Stimulated activated CD4-positive, alpha-beta T cell treated with anti-CD3 and anti-CD28 coated beads, Interleukin-12 subunit alpha, Interleukin-12 subunit beta, amount 100 ng/mL, for 24 hours (primary cell): ENCODE results near the gene AGER.
"Not testable (repeated sequence)": the region's sequence is repeated elsewhere in the genome, so short reads cannot be mapped to it uniquely, and the experiment has no call there.

Source experiments
- DNase-seq, 2 experiments: peaks; one replicate each; pipeline ENCODE4 v3.0.0-alpha.2; 2020; ENCODE audit warnings: low read depth in 2 of 2

The AGER gene

DNA sequence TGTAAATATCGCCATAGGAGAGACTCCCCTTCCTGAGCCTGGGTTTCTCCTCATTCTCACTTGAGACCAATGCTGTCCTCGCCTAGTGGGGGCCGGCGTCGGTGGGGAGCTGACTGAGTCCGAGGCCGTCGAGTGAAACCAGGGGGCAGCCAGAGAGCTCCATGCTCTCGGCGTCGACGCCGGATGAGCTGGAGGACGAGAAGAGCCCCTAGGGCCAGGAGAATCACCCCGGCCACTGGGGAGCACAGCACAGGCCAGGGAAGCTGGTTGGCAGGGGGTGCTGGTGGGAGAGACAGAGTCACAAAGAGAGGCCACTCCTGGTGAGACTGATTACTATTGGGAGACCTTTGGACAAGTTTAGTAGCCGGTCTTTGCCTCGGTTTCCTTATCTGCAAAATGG, 14.8 kb upstream of the AGER start:
- DNase-seq = no peak

DNA sequence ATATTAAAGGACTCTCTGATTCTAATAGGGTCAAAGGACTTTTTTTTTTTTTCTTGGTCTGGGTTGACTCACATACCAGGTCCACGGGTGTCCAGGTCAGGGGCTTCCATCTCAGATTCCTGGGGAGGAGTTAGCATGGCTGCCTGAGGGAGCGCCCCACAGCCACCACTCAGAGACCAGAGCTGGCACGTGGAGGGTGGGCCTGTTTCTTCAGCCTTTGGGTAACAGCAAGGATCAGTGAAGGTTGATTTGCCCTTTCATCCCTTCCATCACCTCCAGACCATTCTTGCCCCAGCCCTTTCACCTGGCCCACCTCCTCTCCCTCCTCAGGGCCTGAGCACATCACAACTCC, 14.3 kb upstream of the AGER start:
- no peak for DNase-seq

DNA sequence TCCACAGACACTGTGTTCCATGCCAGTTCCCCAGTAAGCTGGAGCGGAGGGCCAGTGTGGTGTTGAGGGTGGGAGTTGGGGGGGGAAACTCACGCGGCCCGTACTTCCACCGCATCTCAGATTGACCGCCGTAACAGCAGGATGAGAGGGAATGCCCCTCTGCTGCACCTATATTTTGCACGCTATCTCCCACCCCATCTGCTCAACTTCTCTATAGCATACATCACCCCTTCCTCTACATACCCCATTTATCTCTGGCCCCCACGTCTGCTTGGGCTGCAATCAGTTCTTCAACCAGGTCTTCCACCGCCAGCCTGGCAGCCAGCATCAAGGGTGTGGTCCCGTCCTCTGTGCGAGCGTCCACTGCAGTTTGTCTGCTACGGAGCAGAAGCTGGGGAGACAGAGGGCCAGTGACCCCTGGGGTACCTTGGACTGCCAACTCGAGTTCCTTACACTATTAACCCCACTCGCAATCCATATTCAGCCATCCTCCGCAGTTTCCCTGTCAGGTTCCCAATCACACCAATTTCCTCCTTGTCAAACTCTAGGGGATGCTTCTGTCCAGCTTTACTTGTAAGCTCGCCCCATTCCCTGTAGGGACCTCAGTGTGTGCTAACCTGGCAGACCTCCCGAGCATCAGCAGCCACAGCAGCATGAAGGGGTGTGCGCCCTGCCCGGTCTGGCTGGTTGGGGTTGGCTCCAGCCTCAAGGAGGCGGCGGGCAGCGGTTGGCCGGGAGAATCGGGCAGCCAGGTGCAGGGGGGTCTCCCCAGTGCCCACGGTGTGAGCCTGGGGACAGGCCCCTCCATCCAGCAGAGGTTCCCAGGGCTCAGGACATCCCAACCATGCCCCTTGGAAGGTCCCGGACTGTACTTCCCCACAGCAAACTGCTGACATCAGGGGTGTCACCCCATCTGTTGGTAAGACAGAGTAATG, 12.9 kb upstream of the AGER start:
- DNase-seq = no peak

DNA sequence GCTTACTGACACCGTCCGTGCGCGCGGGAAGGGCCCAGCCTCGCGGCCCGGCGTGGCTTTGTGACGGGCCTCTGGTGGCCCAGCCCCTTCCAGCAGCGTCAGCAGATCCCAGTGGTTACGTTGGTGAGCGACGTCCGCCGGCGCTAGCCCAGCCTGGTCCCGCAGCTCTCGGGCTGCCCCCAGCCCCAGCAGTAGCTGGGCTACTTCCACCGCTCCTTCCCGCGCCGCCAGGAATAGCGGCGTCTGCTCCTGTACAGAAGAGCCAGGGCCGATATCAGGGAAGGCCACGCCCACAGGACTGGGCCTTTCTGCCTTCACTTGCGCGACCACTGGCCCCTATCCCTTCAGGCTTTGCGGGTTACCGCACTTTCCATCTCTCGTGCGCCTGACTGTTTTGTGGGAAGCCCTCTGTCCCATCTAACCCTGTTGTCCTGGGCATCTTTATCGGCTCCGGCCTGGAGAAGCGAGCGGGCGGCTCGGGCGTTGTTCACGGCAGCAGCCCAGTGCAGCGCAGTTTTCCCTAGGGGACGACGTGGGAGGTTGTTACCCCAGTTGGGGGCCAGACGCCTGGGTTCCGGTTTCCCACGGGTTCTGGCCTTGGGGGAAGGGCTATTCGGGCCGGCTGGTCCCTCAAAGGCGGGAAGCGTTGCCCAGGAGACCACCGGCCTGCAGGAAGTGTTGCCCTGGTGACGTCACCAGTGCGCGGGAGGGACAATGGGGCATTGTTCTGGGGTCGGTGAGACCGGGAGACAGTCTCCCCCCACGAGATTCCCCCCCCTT, 12.0 kb upstream of the AGER start:
- peak in 1 of 2 experiments; percentile 64 for DNase-seq

DNA sequence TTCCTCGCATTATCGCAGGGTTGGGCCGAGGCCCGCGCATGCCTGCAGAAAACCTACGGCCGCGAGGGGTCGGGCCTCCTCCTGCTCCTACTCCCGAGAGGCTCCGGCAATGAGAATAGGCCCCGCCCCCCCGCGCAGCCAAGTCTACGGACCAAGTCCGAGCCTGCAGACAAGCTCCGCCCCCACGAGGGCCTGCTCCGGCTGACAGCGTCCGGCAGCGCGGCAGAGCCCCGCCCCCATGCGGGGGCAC, 11.5 kb upstream of the AGER start:
- peak; percentile 100 for DNase-seq

DNA sequence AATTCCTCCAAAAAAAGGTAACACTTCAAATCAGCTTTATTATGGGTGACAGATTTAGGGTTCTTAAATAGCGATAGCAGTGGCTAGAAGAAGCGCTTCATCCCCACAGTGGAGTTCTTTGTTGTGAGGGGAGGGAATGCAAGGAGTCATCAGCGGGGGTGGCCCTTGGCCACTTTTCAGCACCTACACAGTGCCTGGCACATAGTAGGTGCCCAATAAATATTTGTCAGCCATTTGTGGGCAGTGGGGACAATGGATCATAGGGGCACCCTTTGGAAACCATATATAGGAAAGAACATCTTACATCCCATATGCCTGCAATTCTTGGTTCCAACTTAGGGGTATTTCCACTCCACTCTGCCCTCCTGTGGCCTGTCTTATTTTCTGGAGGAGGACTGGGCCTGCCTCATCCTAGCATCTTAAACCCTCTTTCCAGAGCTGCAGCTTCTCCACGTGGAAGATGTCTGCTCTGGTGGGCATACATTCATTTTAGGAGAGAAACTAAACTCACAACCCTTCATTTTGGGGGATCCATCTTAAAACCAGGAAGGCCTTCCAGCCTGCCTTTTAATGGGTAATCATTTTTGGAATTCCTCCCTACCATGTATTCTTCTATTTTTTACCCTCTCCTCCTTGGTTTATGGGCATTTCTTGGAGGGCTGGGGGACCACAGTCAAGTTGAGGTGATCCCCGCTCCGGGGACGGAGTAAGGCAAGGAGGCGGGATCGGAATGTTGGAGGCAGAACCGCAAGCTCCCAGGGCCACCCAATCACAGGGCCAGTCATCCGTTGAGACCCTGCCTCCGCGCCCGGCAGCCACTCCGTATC, 11.0 kb upstream of the AGER start:
- DNase-seq = no peak

DNA sequence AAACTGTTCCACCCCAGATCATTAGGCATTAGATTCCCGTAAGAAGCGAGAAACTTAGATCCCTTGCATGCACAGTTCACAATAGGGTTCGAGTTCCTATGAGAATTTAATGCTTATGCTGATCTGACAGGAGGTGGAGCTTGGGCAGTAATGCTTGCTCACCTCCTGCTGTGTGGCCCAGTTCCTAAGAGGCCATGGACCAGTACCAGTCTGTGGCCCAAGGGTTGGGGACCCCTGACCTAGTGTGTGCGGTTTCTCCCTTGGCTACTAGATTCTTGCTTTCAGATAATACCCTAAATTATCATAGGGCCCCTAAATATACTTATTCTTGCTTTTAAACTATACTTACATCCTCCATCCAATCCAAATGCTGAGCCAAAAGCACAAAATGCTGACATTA, 10.3 kb upstream of the AGER start:
- no peak for DNase-seq

DNA sequence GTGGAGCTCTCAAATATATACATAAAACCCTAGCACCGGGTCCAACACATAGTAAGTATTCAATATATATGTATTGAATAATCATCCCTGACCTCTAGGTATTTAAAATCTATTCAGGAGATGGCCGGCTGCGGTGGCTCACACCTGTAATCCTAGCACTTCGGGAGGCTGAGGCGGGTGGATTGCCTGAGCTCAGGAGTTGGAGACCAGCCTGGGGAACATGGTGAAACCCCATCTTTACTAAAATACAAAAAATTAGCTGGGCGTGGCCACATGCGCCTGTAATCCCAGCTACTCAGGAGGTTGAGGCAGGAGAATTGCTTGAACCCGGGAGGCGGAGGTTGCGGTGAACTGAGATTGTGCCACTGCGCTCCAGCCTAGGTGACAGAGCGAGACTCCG, 9.0 kb upstream of the AGER start:
- DNase-seq = not testable (repeated sequence)

DNA sequence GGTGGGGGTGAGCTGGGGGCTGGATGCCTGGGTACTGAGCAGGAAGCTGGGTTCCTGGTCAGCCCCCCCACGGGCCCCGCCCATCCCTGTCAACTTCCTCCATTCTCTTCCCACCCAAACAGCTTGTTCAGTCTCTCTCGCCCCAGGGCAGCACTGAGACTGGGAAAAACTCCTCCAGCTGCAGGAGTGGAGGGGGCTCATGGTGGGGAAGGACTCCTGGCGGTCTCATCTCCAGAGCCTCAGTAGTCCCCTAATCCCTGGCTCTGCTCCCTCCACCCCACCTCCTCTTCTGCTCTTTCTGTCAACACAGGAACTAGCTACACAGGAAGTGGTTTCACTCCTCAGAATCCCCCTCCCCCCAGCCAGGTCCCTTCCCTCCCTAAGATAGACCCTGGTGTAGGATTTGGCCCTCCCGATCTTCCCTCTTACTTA, 8.6 kb upstream of the AGER start, which contains the start of gene GPSM3:
TSS of gene GPSM3 (minus strand) at position 36 of the 432 bp plus-strand sequence. CDS start 130 bp downstream, outside the sequence.
- peak in 1 of 2 experiments; percentile 48 for DNase-seq

DNA sequence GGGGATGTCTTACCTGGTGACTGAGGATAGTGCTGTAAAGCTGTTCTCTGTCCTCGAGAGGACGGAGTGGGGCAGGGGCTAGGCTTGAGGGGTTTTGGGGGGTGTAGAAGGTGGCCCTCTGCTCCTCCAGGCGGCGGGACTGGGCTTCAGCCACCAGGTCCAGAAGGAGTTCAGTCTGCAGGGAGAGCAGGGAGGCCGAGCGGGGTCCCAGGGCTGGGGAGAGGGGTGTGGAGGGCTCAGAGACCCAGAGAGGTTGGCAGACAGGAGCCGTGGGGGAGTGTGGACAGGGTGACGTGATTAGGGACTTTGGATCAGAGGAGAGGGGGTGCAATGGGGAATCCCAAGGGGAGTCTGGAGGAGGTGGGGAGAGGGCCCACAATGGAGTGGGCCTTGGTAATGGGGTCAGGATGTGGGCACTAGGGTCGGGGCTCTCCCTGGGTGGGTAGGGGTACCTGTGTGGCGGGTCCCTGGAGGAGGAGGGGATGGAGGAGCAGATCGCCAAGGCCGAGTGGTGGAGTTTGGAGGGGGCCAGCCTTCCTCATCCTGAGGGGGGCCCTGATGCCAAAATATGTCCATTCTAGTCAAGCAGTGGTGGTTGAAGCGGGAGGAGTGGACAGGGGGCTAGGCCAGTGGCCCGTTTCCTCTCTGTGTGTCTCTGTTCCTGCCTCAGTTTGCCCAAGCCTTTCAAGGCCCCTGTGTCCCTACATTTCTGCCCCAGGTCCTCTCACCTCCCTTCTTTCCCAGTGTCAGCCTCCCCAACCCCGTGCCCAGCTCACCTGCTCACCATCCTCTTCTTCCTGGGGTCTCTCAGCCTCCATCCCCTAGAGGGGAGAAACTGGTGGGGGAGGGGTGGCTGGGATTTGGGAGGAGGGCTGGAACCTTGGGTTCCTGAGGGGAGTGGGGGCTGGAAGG, 7.9 kb upstream of the AGER start:
- DNase-seq = no peak

DNA sequence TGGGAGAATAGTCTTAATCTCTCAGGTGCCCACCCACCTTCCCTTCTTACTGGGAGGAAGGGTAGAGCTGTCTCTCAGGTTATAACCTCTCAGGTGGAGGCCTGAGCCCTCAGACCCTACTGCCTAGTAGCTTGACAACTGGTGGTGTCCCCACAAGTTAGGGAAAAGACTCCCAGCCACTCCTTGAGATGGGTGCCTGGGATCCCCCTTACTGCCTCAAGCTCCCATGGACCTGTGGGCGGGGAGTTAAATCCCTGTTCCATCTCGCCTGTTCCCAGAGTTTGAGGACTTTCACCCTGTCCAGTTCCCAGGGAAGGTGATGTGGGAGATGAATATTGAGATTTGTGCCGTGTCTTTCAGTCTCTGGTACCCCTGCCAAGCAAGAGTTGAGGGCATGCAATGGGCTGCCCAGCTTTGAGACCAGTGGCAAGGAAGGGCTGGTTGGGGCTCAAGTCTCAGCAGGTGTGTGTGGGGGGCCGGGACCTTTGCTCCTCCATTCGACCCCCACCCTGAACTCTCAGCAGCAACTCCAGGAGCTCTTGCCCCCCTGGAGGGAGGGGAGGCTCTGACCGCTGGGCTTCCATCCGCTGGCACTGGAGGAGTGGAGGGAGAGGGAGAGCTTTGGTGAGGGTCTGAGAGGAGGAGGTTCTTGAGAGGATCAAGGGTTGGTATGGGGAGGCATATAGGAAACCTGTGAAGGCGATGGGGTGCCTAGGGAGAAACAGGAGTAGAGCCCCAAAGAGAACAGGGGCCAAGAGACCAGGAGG, 7.0 kb upstream of the AGER start:
- no peak for DNase-seq

DNA sequence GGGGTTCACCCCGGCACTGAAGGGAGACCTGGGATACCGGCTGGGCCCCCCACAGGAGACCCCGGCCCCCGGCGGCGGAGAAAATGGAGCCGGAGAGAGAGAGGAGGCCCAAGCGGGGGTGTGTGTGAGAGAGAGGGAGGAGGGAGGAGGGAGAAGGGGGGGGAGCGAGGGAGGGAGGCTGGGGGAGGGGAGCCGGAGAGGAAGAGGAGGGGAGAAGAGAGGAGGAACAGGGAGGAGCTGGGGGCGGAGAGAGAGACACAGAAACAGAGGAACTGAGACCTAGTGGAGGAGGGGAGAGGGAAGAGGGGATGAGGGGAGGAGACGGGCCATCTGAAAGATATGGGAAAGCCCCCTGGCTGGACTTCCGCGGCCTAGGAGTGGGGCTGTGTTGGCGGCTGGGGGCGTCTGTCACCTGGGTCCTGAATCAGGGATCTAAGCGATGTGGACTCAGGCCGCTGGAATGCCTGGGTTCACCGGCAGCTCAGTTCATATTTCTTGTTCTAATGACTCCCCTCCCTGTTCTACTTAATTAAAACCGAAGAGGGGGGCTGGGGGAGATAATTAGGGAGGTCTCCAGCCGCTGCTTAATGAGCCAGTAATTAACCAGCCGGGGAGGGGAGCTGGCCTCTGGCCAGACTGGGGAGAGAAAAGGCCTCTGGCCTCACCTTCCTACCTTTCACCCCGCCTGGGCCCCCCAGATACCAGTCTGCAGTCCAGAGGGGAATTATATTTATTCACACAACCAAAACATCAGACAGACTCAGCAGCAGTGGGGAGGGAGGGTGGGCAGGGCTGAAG, 6.2 kb upstream of the AGER start, which contains the start of gene PBX2:
TSS of gene PBX2 (minus strand) at position 149 of the 798 bp plus-strand sequence. CDS start 287 bp downstream, outside the sequence.
- DNase-seq = peak; percentile 67 to 86

DNA sequence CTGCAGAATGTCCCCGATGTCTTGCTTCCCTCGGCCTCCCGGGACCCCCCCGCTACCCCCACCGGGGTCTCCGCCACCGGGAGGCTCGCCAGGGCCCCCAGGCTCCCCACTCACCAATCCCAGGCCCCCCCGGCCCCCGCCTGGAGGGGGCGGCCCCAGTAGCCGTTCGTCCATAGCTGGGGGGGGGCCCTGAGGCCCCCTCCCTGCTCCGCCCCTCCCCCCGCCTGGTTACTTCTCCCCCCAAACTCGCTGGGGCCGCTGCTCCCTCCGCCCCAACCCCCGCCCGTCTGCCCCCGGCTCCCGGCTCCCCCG, 5.6 kb upstream of the AGER start:
- DNase-seq = no peak

DNA sequence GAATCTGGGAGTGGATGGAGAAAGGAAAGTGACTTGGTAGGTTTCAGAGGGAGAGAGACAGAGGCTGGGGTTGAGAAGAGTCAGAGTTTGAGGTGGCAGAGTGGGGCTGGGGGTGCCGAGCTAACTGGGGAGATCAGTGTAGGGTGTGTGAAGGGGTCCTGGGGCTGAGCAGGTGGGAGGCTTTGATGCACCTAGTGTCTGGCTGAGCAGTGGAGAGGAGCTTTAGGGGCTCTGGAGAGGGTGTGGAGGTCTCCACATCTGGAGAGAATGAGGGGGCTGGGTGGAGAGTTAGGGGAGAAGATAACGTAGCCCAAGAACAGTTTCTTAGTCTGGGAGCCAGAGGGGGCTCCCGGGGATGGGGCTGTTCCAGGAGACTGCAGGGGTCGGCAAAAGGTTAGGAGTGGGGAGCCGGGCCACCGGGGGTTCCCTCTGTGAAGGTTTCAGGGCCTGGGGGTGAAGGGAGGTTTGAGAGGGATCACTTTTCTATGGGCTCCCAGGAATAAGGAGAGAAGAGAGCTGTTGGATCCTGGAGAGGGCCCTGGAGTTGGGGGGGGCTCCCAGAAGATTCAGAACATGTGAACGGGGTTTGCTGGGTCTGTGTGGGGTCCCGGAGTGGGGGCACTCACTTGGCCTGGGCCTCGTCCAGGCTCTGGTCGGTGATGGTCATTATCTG, 5.2 kb upstream of the AGER start:
- DNase-seq = no peak

DNA sequence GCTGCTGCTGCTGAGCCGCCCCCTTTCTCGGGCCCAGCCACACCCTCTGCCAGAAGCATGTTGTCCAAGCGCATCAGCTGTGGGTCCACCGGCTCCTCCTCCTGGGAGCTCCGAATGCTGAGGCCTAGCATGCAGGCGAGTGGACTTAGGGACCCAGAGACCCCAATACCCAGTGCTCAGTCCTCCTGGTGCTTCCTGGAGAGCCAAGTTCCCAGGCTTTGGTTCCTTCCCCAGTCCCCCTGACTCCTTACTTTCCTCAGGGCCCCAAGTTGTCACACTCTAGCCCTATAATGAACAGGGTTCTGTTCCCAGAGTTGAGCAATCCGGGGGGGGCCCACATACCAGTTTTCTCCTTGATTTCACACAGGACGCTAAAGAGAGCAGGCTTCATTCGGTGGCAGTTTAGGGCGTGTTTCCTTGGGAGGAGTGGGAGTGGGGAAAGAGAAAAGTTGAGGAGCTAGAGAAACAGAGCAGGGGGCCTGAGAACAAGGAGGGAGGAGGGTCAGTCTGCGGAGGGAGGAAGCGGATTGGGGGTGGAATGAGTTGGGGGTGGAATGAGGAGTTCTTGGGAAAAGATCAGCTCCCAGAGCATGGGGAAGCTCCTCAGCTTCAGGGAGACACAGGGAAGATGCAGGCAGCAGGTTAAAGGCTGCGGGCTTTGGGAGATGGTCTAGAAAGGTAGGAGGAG, 4.5 kb upstream of the AGER start:
- DNase-seq = no peak

DNA sequence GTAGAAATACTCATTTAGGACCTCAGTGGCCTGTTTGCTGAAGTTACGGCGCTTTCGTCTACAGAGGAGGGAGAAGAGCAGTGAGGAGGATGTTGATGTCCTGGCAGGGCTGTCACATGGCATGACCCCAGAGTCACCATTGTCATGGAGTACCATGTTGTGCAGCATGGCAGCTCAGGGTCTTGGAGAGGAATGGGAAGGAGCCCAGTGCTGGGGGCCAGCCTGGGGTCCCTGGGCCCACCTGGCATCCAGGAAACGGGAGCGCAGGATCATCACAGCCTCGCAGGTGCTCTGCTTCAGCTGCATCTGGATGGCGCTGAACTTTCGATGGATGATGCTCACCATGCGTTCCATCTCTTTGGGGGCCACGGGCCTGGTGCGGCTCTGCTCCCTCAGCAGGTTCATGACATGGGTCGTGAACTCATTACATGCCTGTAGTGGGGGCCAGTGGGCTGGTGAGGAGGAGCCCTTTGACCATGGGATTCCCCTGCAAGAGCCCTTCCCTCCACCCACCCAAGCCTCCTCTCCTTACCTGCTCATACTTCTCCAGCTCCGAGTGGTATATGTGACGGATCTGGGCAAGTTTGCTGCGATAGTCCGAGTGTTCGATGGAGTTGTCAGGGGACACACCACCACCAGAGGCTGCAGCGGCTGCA, 3.8 kb upstream of the AGER start:
- DNase-seq = not testable (repeated sequence)

DNA sequence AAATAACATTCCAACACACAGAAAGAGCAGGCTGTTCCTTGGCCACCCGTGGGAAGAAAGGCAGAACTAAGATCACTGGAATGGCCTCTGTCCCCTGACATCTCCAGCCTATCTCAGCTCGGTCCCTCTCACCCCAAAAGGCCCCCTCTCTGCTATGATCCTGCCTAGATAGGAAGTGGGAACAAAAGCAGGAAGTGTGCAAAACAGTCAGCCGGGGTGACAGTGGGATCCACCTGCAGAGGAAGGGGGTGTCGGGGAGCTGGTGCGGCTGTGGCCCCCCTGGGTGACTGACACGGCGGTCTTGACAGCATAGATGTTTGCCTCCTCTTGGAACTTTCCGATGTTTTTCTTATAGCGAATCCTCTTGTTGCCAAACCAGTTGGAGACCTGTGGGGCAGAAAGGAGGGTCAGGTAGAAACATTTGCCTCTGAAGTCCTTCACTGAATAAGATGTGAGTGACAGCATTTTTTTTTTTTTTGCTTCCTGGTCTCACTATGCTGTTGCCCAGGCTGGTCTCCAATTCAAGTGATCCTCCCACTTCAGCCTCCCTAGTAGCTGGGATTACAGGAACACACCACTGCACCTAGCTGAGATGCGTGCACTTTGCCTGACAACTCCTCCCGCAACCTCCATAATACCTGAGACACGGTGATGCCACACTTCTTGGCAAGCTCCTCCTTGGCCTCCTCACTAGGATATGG, 3.1 kb upstream of the AGER start:
- DNase-seq = no peak
